GM19035 (cell line): ENCODE results near the gene PDSS2.
"Not testable (repeated sequence)": the region's sequence is repeated elsewhere in the genome, so short reads cannot be mapped to it uniquely, and the experiment has no call there.

Experiments
- ATAC-seq: cut with Tn5 transposase; IDR thresholded peaks from one replicate; pipeline ENCODE4 v1.9.1; 2021; ENCODE audit not compliant: unreplicated experiment

The PDSS2 gene

GRCh38 chr6:107329063-107329860 lies 130.1 kb downstream of the PDSS2 start:
- no peak for ATAC-seq

GRCh38 chr6:107328081-107328480 lies 131.3 kb downstream of the PDSS2 start:
- no peak for ATAC-seq

GRCh38 chr6:107323133-107323785 lies 136.1 kb downstream of the PDSS2 start:
- ATAC-seq, result no peak

GRCh38 chr6:107321793-107322192 lies 137.6 kb downstream of the PDSS2 start:
- no peak for ATAC-seq

- ATAC-seq, result no peak
Measured at GRCh38 chr6:107319906-107320530, 139.3 kb downstream of the PDSS2 start.

- no peak for ATAC-seq
Measured at GRCh38 chr6:107318100-107318736, 141.1 kb downstream of the PDSS2 start.

GRCh38 chr6:107315114-107315513 lies 144.2 kb downstream of the PDSS2 start:
- no peak for ATAC-seq

GRCh38 chr6:107314531-107314939 lies 144.8 kb downstream of the PDSS2 start:
- ATAC-seq, result no peak

GRCh38 chr6:107313776-107314175 lies 145.6 kb downstream of the PDSS2 start:
- ATAC-seq, result no peak

GRCh38 chr6:107310362-107310761 lies 149.0 kb downstream of the PDSS2 start:
- no peak for ATAC-seq

GRCh38 chr6:107308677-107309076 lies 150.7 kb downstream of the PDSS2 start:
- ATAC-seq, result no peak

GRCh38 chr6:107305994-107306393 lies 153.4 kb downstream of the PDSS2 start:
- ATAC-seq, result not testable (repeated sequence)

- no peak for ATAC-seq
Measured at GRCh38 chr6:107305391-107305790, 154.0 kb downstream of the PDSS2 start.

- no peak for ATAC-seq
Measured at GRCh38 chr6:107304421-107305025, 154.8 kb downstream of the PDSS2 start.

GRCh38 chr6:107293350-107293749 lies 166.0 kb downstream of the PDSS2 start:
- no peak for ATAC-seq

GRCh38 chr6:107292715-107293271 lies 166.6 kb downstream of the PDSS2 start:
- ATAC-seq, result no peak

GRCh38 chr6:107290491-107290890 lies 168.9 kb downstream of the PDSS2 start:
- ATAC-seq, result no peak

- not testable (repeated sequence) for ATAC-seq
Measured at GRCh38 chr6:107289258-107289657, 170.1 kb downstream of the PDSS2 start.

- not testable (repeated sequence) for ATAC-seq
Measured at GRCh38 chr6:107285683-107286082, 173.7 kb downstream of the PDSS2 start.

- ATAC-seq, result no peak
Measured at GRCh38 chr6:107284805-107285204, 174.6 kb downstream of the PDSS2 start.

GRCh38 chr6:107280791-107281190 lies 178.6 kb downstream of the PDSS2 start:
- no peak for ATAC-seq
